GM18505 (cell line): ENCODE measurements around the gene STK11.

Experiments used
- ATAC-seq: cut with Tn5 transposase; IDR thresholded peaks from one replicate; pipeline ENCODE4 v1.9.1; 2021; ENCODE audit not compliant: unreplicated experiment
- POLR2A ChIP-seq: IDR thresholded peaks from 4 replicates; pipeline ENCODE4 v1.6.1; 2011; ENCODE audit warnings: borderline replicate concordance; ENCODE audit not compliant: insufficient read depth, insufficient read length; ENCODE audit errors: extremely low read depth

STK11 gene

DNA sequence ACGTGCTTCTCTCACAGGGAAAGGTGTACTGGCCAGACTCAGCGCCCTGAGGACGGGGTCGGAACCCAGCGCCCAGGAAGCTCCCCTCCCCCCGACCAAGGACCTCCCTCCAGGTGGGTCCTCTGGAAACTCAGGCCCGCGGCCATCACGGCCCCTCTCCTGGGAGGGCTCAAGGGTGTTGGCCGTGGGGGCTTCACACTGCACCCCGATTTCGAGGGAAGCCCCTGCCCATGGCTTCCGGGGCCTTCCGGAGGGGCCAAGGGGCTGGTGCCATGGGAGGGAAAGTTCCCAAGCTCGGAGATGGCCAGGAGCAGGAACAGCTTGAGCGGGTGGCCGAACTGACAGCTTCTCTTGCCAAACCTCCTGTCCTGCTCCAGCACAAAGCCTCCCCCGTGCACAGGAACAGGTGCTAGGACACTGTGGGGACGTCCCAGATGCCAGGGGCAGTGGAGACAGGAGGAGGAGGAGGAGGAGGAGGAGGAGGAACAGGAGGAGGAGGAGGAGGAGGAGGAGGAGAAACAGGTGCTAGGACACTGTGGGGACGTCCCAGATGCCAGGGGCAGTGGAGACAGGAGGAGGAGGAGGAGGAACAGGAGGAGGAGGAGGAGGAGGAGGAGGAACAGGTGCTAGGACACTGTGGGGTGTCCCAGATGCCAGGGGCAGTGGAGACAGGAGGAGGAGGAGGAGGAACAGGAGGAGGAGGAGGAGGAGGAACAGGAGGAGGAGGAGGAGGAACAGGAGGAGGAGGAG, 41.5 kb upstream of the STK11 start:
- no peak for TF ChIP-seq POLR2A
- no peak for ATAC-seq

DNA sequence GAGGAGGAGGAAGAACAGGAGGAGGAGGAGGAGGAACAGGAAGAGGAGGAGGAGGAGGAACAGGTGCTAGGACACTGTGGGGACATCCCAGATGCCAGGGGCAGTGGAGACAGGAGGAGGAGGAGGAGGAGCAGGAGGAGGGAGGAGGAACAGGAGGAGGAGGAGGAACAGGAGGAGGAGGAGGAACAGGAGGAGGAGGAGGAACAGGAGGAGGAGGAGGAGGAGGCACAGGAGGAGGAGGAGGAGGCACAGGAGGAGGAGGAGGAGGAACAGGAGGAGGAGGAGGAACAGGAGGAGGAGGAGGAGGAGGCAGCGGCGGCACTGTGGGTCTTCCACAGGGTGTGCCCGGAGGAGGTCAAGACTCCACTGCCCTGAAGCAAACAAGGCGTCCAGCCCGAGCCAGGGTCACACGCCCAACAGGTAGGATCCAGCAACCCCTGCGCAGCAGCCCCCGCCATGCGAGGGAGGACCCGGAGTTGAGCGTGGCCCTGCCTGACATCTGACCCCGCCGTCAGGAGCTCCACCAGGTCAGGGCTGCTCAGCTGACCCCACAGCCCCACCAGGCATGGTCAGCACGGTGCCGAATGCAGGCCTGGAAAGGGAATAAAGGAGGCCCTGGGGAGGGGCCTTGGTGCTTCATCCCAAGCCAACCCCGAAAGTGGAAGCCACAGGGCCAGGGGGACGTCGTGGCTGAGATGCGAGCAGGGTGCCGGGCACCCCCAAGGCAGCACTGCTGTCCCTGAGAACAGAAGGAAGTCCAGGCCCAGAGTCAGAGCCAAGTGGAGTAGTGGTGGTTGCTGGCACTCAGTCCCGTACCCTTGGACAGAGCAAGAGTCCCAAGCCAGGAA, 40.7 kb upstream of the STK11 start:
- no peak for ATAC-seq
- TF ChIP-seq POLR2A: no peak

DNA sequence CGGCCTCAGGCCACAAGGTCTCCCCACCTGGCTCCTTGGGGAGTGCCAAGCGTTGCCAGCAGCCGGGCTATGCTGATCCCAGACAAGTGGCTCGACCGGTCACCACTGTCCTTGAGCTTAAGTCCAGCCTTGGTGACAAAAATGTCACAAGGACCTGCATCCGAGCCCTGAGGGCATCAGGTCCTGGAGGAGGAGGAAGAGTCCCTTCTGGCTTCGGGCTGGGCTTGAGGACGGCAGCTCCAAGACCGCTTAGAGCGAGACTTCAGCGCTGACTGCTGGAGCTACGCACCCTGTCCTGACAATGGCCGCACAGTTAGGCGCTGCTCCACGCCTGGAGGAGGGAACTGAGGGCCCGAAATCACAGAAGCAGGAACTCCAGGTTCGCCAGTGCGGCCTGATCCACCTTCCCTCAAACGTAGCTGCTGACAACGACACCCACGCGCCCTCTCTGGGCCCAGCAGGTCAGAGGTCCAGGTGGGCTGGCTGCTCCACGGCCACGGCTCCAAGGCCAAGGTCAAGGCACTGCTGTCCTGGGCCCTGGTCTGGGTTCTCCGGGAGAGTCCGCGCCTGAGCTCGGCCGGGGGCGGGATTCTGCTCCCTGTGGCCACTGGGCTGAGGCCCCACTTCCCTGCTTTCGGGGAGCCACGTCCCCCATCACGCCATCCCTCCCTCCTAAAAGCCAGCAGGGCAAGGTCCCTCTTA, 38.6 kb upstream of the STK11 start:
- no peak for ATAC-seq

DNA sequence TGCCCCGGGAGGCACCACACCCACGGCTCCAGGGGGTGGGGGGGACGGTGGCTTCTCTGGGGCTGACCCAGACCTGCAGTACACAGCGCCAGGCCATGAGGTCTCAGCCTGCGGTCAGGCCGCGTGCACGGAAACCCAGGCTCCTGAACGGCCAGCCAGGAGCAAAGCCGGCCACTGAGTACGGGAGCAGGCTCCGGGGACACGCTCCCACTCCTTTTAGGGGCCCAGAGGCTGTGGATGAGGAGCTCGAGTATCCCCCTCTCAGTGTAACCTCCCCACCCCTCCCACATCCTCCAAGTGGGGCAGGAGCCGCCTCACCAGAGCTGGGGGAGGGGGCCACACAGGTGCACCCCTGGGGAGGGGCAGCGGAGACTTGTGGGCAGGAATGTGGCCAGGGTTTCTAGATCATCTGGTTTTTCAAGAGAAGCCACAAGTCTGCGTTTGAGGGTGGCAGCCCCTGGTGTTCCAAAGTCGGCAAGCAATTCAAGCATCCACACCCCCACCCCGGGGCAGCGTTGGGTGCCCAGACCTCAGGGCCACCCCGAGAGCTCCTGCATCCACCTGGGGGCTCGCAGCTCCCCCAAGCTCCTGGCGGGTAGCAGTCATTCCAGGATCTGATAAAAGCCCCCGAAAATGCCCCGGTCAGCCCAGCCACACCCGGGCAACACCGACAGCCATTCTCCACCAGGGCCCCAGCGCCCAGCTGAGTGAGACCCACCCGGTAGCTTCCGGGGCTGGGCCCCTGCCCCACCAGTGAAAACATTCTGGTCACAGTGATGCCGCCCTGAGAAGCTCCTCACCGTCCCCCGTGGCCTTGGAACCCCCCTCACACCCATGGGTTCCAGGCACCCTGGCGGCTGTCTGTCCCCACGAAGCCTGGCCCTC, 37.6 kb upstream of the STK11 start:
- TF ChIP-seq POLR2A: no peak
- no peak for ATAC-seq

More for the DNA sequence above, 38.6 kb upstream of the STK11 start:
- TF ChIP-seq POLR2A: no peak

DNA sequence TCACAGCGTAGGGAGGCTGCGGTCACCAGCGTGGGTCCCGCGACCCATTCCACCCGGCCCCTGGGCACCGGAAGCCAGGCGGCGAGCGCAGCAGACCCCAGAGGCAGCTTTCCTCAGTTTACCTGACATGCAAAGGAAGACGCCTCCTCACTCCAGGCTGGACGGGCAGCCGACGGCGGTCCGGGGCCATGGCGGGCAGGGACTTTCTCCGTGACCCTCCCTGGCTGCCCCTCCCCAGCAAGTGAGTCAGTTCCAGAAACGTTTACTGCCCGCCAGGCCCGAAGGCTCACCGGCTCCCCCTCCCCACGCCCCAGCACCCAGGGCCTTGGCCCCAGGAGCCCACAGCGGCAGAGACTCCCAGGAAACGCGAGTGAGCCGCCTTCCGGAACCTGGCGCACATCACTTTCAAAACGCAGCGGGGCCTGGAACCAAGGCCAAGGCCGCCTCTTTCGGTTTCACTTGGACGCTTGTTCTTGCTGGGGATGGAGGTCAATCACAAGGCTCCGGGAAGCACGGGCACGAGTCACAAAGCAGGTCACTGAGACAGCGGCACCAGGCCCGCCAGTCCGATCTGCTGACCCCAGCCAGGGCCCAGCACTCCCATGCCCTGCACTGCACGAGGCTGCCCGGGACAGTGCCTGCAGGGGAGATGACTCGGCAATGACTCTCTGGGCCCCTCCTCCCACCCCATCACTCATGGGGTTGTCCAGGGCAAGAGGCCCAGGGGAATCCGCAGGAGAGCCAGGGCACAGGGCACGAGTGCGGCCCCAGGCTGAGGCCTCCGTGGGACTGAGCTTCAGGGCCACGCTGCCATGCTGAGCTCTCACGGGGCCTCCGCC, 36.8 kb upstream of the STK11 start:
- ATAC-seq: no peak

DNA sequence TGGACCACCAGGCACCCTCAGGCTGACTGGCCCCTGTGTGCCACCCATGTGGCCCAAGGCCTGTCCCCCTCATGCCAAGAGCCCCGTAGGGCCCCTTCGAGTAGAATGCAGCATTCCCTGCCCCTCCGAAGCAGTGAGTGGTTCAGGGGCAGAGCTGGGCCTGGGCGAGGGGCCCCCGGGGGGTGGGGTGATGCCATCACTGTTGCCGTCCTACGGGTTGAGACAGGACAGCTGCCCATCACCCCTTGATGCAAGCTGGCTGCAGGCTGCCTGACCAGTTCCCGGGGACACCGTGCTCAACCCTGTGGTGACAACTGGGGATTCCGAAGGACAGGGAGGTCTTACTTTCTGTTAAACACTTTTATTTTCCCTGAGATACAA, 36.2 kb upstream of the STK11 start:
- TF ChIP-seq POLR2A: no peak

More for the DNA sequence above, 36.8 kb upstream of the STK11 start:
- no peak for TF ChIP-seq POLR2A

DNA sequence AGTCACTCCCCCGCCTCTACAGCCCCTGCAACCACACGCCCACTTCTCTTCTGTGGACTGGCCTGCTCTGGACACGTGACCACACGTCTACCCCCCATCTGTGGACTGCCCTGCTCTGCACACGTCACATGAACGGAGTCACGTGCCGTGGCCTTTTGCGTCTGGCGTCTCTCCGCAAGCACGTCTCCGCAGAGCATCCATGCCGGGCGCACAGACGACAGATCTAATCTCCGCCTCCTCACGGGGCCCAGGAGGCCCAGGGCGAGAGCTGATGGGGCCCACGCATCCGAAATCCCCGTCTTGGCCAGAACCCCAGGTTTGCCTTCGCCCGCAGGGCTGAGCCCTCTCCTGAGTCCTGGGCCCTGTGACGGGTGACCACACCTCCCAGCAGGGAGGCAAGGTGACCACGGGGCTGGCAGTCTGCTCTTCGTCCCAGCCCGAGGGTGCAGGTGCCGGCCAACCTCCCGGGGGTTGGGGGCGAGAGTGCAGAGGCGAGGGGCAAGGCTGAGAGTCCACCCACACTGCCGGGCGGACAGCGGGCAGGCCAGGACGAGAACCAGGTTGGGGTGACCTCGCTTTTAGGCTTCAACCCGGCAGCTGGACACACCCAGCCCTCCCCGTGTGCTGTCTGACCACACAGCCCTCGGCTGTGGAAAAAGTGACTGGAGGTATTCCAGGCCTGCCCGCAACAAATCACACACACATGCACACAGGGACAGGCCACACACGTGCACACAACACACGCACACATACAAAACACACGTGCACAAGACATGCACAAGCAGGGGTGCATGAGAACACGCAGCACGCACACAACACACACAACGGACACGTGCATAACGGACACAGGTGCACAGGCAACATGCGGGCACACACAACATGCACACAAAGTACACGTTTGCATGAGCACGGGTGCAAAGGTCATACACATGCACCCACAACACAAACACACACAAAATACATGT, 35.4 kb upstream of the STK11 start:
- no peak for TF ChIP-seq POLR2A
- no peak for ATAC-seq

More for the DNA sequence above, 36.2 kb upstream of the STK11 start:
- ATAC-seq: no peak

DNA sequence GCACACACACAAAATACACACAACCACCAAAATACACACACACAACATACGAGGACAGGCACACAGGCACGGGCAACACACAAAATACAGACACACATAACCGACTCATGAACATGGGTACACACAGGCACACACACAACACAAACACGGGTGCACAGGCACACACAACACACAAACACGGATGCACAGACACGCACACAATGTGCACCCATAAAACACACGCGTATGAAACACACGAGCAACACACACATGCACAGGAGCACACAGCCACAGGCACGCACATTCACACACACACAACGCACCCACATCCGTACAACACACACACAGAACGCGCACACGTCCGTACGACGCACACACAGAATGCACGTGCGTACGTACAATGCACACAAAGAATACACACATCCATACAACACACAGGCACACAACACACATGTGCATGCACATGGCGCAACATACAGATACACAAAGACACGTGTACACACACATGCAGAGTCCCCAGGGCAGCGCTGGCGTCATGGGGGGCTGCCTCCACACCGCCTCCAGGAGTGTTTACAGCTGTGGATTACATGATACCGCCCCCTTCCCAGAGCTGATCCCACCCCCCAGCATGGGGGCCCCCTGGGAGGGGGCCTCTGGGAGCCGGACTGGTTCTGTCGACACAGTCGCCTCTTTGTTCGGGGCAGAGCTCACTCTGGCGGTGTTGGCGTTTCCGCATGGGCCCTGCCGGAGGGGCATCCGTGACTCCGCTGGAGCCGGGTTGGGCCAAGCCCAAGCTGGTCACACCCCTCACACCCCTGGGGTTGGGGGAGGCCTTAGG, 34.4 kb upstream of the STK11 start:
- ATAC-seq: no peak
- peak; percentile 11 for TF ChIP-seq POLR2A

DNA sequence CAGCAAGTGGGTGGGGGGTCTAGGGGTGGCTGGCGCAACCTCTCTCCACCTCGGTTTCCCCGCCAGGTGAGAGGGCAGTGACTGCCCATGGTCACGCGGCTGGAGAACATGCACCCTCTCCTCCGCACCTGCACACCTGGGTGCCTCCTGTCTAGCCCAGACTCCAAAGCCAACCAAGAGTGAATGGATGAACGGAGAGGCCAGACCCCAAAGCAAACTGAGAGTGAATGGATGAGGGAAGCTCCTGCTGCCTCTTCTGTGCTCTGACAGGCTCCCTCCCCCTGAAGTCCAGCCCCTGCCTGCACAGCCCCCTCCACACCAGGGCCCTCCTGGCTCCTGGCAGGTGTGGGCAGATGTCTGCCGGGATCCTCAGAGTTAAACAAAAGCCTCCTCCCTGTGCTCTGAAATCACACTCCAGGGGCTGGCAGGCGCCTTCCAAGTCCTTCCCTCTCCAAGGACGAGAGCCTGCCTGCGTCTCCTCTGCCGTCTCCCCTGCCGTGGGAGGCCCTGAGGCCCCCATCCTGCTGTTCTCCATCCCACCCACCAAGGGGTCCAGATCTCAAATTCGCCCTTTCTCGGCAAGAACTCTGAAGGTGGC, 33.7 kb upstream of the STK11 start:
- ATAC-seq: no peak
- no peak for TF ChIP-seq POLR2A
